H9 (cell line): ENCODE data around the gene IRF2. TPM values are rescaled to one million over a fixed set of nuclear protein-coding genes. Genes with fewer than 3 reads are reported as not detected.

ENCODE experiments used
- DNase-seq: peaks from one replicate; pipeline ENCODE4 v3.0.0-alpha.2; 2017
- H2AFZ ChIP-seq: one replicate; pipeline ENCODE4 v1.6.1; 2013; ENCODE audit warnings: mild to moderate bottlenecking, low read length, control low read depth, moderate library complexity
- H2AK5ac ChIP-seq: 2 replicates; pipeline ENCODE4 v1.6.1; 2013; ENCODE audit warnings: low read length, control low read depth, mixed read lengths; ENCODE audit not compliant: insufficient read length
- H2BK120ac ChIP-seq: one replicate; pipeline ENCODE4 v1.6.1; 2013; ENCODE audit warnings: low read depth, mild to moderate bottlenecking, low read length, control low read depth, inconsistent platforms; ENCODE audit not compliant: poor library complexity, severe bottlenecking
- H2BK12ac ChIP-seq: 2 replicates; pipeline ENCODE4 v1.6.1; 2013; ENCODE audit warnings: low read length, control low read depth, mixed read lengths, low read depth; ENCODE audit not compliant: insufficient read length
- H2BK15ac ChIP-seq: 2 replicates; pipeline ENCODE4 v1.6.1; 2013; ENCODE audit warnings: low read depth, low read length, control low read depth
- H2BK20ac ChIP-seq: one replicate; pipeline ENCODE4 v1.6.1; 2013; ENCODE audit warnings: low read depth, mild to moderate bottlenecking, low read length, control low read depth, inconsistent platforms; ENCODE audit not compliant: poor library complexity, severe bottlenecking
- H2BK5ac ChIP-seq: 2 replicates; pipeline ENCODE4 v1.6.1; 2013; ENCODE audit warnings: low read length, control low read depth, mixed read lengths; ENCODE audit not compliant: insufficient read length
- H3K14ac ChIP-seq: 2 replicates; pipeline ENCODE4 v1.6.1; 2013; ENCODE audit warnings: low read length, control low read depth; ENCODE audit not compliant: insufficient read depth
- H3K18ac ChIP-seq: 2 replicates; pipeline ENCODE4 v1.6.1; 2013; ENCODE audit warnings: low read depth, mild to moderate bottlenecking, mixed read lengths, low read length, control low read depth; ENCODE audit not compliant: insufficient read length
- H3K23ac ChIP-seq: 2 replicates; pipeline ENCODE4 v1.6.1; 2013; ENCODE audit warnings: low read length, control low read depth, mixed read lengths, low read depth; ENCODE audit not compliant: insufficient read length
- H3K23me2 ChIP-seq: 2 replicates; pipeline ENCODE4 v1.6.1; 2013; ENCODE audit warnings: low read depth, mild to moderate bottlenecking, mixed read lengths, low read length, control low read depth; ENCODE audit not compliant: insufficient read length, poor library complexity, severe bottlenecking
- H3K27ac ChIP-seq: 2 replicates; pipeline ENCODE4 v1.5.1; 2013; ENCODE audit warnings: low read length, control low read depth, mixed read lengths, low read depth; ENCODE audit not compliant: insufficient read length
- H3K27me3 ChIP-seq: 2 replicates; pipeline ENCODE4 v1.6.1; 2013; ENCODE audit warnings: low read length, control low read depth, inconsistent platforms; ENCODE audit not compliant: insufficient read depth
- H3K4ac ChIP-seq: 2 replicates; pipeline ENCODE4 v1.6.1; 2013; ENCODE audit warnings: low read depth, mild to moderate bottlenecking, control low read depth, inconsistent platforms, low read length, moderate library complexity
- H3K4me1 ChIP-seq: 2 replicates; pipeline ENCODE4 v1.6.1; 2013; ENCODE audit warnings: low read length, control low read depth, inconsistent platforms; ENCODE audit not compliant: insufficient read depth
- H3K4me2 ChIP-seq: 2 replicates; pipeline ENCODE4 v1.6.1; 2013; ENCODE audit warnings: low read length, control low read depth, mixed read lengths; ENCODE audit not compliant: insufficient read length, insufficient read depth
- H3K56ac ChIP-seq: 2 replicates; pipeline ENCODE4 v1.6.1; 2013; ENCODE audit warnings: low read depth, mild to moderate bottlenecking, mixed read lengths, low read length, control low read depth; ENCODE audit not compliant: insufficient read length
- H3K79me1 ChIP-seq: 2 replicates; pipeline ENCODE4 v1.6.1; 2013; ENCODE audit warnings: low read depth, mild to moderate bottlenecking, moderate library complexity, low read length, control low read depth, inconsistent platforms; ENCODE audit not compliant: insufficient read depth, poor library complexity, severe bottlenecking
- H3K79me2 ChIP-seq: 2 replicates; pipeline ENCODE4 v1.6.1; 2013; ENCODE audit warnings: low read length, control low read depth, inconsistent platforms; ENCODE audit not compliant: insufficient read depth
- H3K9ac ChIP-seq: 2 replicates; pipeline ENCODE4 v1.6.1; 2013; ENCODE audit warnings: low read length, control low read depth, mixed read lengths; ENCODE audit not compliant: insufficient read length; ENCODE audit errors: extremely low read depth
- H3K9me3 ChIP-seq: one replicate; pipeline ENCODE4 v1.6.1; 2013; ENCODE audit warnings: low read depth, low read length, inconsistent platforms; ENCODE audit not compliant: control insufficient read depth
- H3T11ph ChIP-seq: one replicate; pipeline ENCODE4 v1.6.1; 2013; ENCODE audit warnings: mild to moderate bottlenecking, low read length, control low read depth, inconsistent platforms
- H4K20me1 ChIP-seq: one replicate; pipeline ENCODE4 v1.6.1; 2013; ENCODE audit not compliant: control insufficient read depth, insufficient read length, insufficient read depth
- H4K5ac ChIP-seq: 2 replicates; pipeline ENCODE4 v1.6.1; 2013; ENCODE audit warnings: low read depth, mild to moderate bottlenecking, mixed read lengths, low read length, control low read depth; ENCODE audit not compliant: insufficient read length
- H4K8ac ChIP-seq: replicated peaks from 2 replicates; pipeline ENCODE4 v1.6.1; 2013; ENCODE audit warnings: low read length, control low read depth, mixed read lengths, low read depth; ENCODE audit not compliant: insufficient read length
- H4K91ac ChIP-seq: 2 replicates; pipeline ENCODE4 v1.6.1; 2013; ENCODE audit warnings: low read depth, mild to moderate bottlenecking, moderate library complexity, mixed read lengths, low read length, control low read depth; ENCODE audit not compliant: insufficient read length
- H3K27ac Mint-ChIP-seq, 3 experiments: 2 replicates in 2 of 3; 3 replicates in 1 of 3; pipeline ENCODE4 v1.8.0; 2020 to 2021; ENCODE audit warnings: mixed read lengths in 3 of 3, mild to moderate bottlenecking in 1 of 3, moderate library complexity in 1 of 3
- H3K27me3 Mint-ChIP-seq: 2 replicates; pipeline ENCODE4 v1.8.0; 2021; ENCODE audit warnings: low read depth, mild to moderate bottlenecking, moderate library complexity, mixed read lengths
- H3K36me3 Mint-ChIP-seq, 3 experiments: 2 replicates in 2 of 3; 3 replicates in 1 of 3; pipeline ENCODE4 v1.8.0; 2020 to 2021; ENCODE audit warnings: low read depth in 3 of 3, mixed read lengths in 3 of 3; ENCODE audit not compliant: insufficient read depth in 1 of 3
- H3K4me1 Mint-ChIP-seq, 2 experiments: 2 replicates each; pipeline ENCODE4 v1.8.0; 2020; ENCODE audit warnings: mixed read lengths in 2 of 2
- H3K4me3 Mint-ChIP-seq, 2 experiments: 2 replicates in 1 of 2; 3 replicates in 1 of 2; pipeline ENCODE4 v1.8.0; 2020 to 2021; ENCODE audit warnings: mild to moderate bottlenecking in 2 of 2, mixed read lengths in 2 of 2, moderate library complexity in 1 of 2
- H3K9me3 Mint-ChIP-seq, 2 experiments: 2 replicates in 1 of 2; 3 replicates in 1 of 2; pipeline ENCODE4 v1.8.0; 2020; ENCODE audit warnings: mild to moderate bottlenecking in 2 of 2, mixed read lengths in 2 of 2, moderate library complexity in 1 of 2
- WGBS: extraction: QIAGEN DNeasy Blood & Tissue Kit; methylation state at CpG from one replicate; pipeline ENCODE4 v1.1.7; 2013; ENCODE audit warnings: missing lambda C conversion rate, low lambda C conversion rate, mixed read lengths; ENCODE audit not compliant: insufficient read length; ENCODE audit errors: extremely low coverage; 5-methylcytosine and 5-hydroxymethylcytosine counted together
- total RNA-seq: library from RNA; stranded (reverse); gene quantifications from 2 replicates; pipeline ENCODE4 v1.2.1, GENCODE V29; 2021
- TF ChIP-seq, protein P1 (sequence below): fragments of 200-600 bp; sonication (generic); conservative IDR thresholded peaks from 3 replicates; pipeline ENCODE4 v1.8.0; 2021; ENCODE audit warnings: antibody characterized with exemption, mild to moderate bottlenecking

Gene IRF2
- total RNA-seq, 1 experiment from 2014 or later, result 13.5 TPM

DNA sequence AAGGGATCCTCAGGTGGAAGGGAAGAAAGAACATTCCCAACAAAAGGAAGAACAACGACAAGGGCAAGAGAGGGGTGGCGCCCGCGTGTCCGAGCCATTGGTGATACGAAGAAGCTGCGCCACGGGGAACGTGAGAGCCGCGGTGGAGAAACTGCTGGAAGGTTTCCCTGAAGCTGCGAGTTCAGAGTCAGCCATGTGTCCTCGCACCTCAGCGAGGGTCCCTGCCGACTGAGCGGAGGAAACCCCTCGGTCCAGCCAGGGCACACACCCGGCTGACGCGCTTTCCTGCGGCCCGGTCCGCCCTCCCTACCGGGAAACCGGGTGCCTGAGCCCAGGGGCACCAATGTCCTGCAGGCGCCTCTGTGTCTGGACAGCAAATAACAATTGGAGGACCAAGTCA lies 18.0 kb downstream of the IRF2 start:
- Histone ChIP-seq H3K27me3 (no peaks in the 10 kb centered on the region), H2BK20ac (no peak overlapping the region), H3T11ph (no peak overlapping the region), H3K18ac (no peak overlapping the region), H3K79me1 (peaks cover 6% of the 10 kb centered on the region), H2BK5ac (no peak overlapping the region), H3K56ac (no peak overlapping the region), H2BK120ac (no peak overlapping the region), H3K4me1 (peaks cover 11% of the 10 kb centered on the region), H4K20me1 (no peaks in the 10 kb centered on the region), H3K23me2 (no peaks in the 10 kb centered on the region), H3K9me3 (no peaks in the 10 kb centered on the region), H2AK5ac (no peak overlapping the region), H2AFZ (no peak overlapping the region), H3K9ac (no peak overlapping the region), H3K23ac (no peak overlapping the region), H4K8ac (no peak overlapping the region), H2BK15ac (no peak overlapping the region), H3K14ac (no peak overlapping the region; the same call in 1 of the 2 replicates), H4K91ac (no peak overlapping the region), H3K79me2 (peaks cover 5% of the 10 kb centered on the region; the same call in 1 of the 2 replicates), H2BK12ac (no peak overlapping the region), H3K27ac (no peak overlapping the region), H3K4me2 (no peak overlapping the region), H4K5ac (no peak overlapping the region), H3K4ac (no peak overlapping the region)
- Mint-ChIP-seq H3K4me1 (peaks cover 48 to 50% of the 10 kb centered on the region in 2 experiments), H3K27me3 (no peaks in the 10 kb centered on the region), H3K27ac (peak overlapping the region in 1 of 3 experiments; percentile 82; a peak in 3 of 7 replicates), H3K36me3 (peaks cover 0 to 8% (median 2%) of the 10 kb centered on the region in 3 experiments; a peak in 2 of 7 replicates), H3K9me3 (no peaks in the 10 kb centered on the region), H3K4me3 (no peak overlapping the region)
- no CpG with 5 or more reads among the region's 26 CpGs for WGBS
- DNase-seq, result no peak
- TF ChIP-seq, protein P1, sequence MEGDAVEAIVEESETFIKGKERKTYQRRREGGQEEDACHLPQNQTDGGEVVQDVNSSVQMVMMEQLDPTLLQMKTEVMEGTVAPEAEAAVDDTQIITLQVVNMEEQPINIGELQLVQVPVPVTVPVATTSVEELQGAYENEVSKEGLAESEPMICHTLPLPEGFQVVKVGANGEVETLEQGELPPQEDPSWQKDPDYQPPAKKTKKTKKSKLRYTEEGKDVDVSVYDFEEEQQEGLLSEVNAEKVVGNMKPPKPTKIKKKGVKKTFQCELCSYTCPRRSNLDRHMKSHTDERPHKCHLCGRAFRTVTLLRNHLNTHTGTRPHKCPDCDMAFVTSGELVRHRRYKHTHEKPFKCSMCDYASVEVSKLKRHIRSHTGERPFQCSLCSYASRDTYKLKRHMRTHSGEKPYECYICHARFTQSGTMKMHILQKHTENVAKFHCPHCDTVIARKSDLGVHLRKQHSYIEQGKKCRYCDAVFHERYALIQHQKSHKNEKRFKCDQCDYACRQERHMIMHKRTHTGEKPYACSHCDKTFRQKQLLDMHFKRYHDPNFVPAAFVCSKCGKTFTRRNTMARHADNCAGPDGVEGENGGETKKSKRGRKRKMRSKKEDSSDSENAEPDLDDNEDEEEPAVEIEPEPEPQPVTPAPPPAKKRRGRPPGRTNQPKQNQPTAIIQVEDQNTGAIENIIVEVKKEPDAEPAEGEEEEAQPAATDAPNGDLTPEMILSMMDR, result no peak
